Skeletal muscle tissue (tissue), 4 donors: ENCODE results near the gene EDC3. TPM values are rescaled to one million over a fixed set of nuclear protein-coding genes. Genes with fewer than 3 reads are reported as not detected.
"Not testable (repeated sequence)": the region's sequence is repeated elsewhere in the genome, so short reads cannot be mapped to it uniquely, and the experiment has no call there.

ENCODE experiments used
- H3K27ac ChIP-seq: one replicate; pipeline ENCODE4 v1.7.0; 2013; ENCODE audit warnings: mild to moderate bottlenecking, low read depth, low read length, inconsistent platforms
- H3K27me3 ChIP-seq, 3 donors: one replicate each; pipeline ENCODE4 v1.7.0; 2013; ENCODE audit warnings: low read length in 3 of 3; ENCODE audit not compliant: control insufficient read depth in 3 of 3, insufficient read depth in 3 of 3
- H3K36me3 ChIP-seq, 3 donors: one replicate each; pipeline ENCODE4 v1.7.0; 2013; ENCODE audit warnings: low read length in 3 of 3; ENCODE audit not compliant: control insufficient read depth in 3 of 3, insufficient read depth in 3 of 3
- H3K4me1 ChIP-seq, 3 donors: one replicate each; pipeline ENCODE4 v1.7.0; 2013; ENCODE audit warnings: low read length in 3 of 3, mild to moderate bottlenecking in 3 of 3; ENCODE audit not compliant: control insufficient read depth in 3 of 3, insufficient read depth in 3 of 3
- H3K4me3 ChIP-seq, 3 donors: one replicate each; pipeline ENCODE4 v1.7.0; 2013; ENCODE audit warnings: low read length in 3 of 3
- H3K9ac ChIP-seq, 3 donors: one replicate each; pipeline ENCODE4 v1.7.0; 2013; ENCODE audit warnings: low read length in 3 of 3, mild to moderate bottlenecking in 3 of 3, moderate library complexity in 2 of 3, low read depth in 1 of 3
- H3K9me3 ChIP-seq, 3 donors: one replicate each; pipeline ENCODE4 v1.7.0; 2013; ENCODE audit warnings: low read length in 3 of 3; ENCODE audit not compliant: control insufficient read depth in 3 of 3
- total RNA-seq: library from RNA; depleted of rRNA; stranded (reverse); fragments of >200 nt; gene quantifications from one replicate; pipeline ENCODE4 v1.2.3, GENCODE V29; 2014
- donor health status: Osteomylitis.

Gene EDC3
- total RNA-seq, 1 donor from 2014 or later, result 16.2 TPM

DNA sequence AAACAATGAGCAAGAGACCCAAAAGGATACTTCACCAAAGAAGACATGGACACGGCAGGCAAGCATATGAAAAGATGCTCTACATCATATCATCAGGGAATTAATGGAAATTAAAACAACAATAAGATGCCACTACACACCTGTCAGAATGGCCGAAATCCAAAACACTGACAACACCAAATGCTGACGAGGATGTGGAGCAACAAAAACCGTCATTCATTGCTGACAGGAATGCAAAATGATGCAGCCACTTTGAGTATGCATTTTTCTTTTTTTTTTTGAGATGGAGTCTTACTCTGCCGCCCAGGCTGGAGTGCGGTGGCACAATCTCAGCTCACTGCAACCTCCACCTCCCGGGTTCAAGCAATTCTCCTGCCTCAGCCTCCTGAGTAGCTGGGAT, 19.0 kb downstream of the EDC3 start:
- Histone ChIP-seq H3K27ac (no peak overlapping the region), H3K9ac (no peak overlapping the region), H3K27me3 (no peaks in the 10 kb centered on the region), H3K4me3 (no peak overlapping the region), H3K9me3 (no peaks in the 10 kb centered on the region), H3K36me3 (peaks cover 4 to 17% (median 11%) of the 10 kb centered on the region in 3 donors), H3K4me1 (no peaks in the 10 kb centered on the region)

DNA sequence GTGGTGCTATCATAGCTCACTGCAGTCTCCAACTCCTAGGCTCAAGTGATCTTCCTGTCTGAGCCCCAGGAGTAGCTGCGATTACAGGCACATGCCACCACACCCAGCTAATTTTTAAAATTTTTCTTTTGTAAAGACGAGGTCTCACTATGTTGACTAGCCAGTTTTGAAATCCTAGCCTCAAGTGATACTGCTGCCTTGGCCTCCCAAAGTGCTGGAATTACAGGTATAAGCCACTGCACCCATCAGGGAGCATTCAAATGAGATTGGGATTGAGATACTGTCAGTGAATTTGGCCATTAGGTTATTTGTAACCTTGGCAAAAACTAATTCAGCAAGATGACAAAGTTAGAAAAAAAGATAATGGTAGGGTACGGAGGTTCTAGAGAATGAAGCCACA, 21.7 kb downstream of the EDC3 start:
- Histone ChIP-seq H3K9ac (no peak overlapping the region), H3K36me3 (peaks cover 14 to 31% (median 25%) of the 10 kb centered on the region in 3 donors), H3K27me3 (no peaks in the 10 kb centered on the region), H3K4me1 (no peaks in the 10 kb centered on the region), H3K27ac (no peak overlapping the region), H3K4me3 (no peak overlapping the region), H3K9me3 (no peaks in the 10 kb centered on the region)

DNA sequence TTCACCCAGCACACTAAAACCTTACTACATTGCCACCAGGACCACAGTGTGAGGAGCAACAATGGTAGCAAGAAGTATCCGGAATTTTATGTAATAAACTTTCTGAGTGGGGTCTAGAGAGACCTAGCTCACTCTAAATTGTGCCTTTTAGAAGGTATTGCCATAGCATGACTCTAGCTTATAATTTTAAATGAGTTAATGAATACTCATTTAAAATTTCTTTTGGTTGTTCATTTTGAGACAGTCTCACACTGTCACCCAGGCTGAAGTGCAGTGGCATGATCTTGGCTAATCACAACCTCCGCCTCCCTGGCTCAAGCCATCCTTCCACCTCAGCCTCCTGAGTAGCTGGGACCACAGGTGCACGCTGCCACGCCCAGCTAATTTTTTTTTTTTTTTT, 26.2 kb downstream of the EDC3 start:
- no peak overlapping the region for H3K4me3 ChIP-seq
- H3K4me1 ChIP-seq, result peaks cover 0 to 1% (median under 1%) of the 10 kb centered on the region in 3 donors
- no peaks in the 10 kb centered on the region for H3K27me3 ChIP-seq
- no peak overlapping the region for H3K27ac ChIP-seq
- no peaks in the 10 kb centered on the region for H3K9me3 ChIP-seq
- H3K36me3 ChIP-seq, result peaks cover 14 to 32% (median 25%) of the 10 kb centered on the region in 3 donors
- no peak overlapping the region for H3K9ac ChIP-seq

DNA sequence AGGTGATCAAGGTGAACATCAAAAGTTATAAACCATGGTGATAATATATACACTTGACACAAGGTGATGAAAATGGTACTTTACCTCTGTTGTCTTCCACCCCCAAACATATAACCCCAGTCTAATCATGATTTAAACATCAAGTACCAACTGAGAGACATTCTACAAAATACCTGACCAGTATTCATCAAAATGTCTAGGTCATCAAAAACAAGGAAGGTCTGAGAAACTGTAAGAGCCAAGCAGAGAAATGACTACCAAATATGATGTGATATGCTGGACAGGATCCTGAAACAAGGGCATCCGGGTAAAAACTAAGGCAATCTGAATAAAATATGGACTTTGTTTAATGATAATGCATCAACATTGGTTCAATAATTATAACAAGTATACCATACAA, 27.8 kb downstream of the EDC3 start:
- H3K36me3 ChIP-seq, result peaks cover 13 to 26% (median 20%) of the 10 kb centered on the region in 3 donors
- peaks cover 11 to 12% (median 12%) of the 10 kb centered on the region in 3 donors for H3K4me1 ChIP-seq

DNA sequence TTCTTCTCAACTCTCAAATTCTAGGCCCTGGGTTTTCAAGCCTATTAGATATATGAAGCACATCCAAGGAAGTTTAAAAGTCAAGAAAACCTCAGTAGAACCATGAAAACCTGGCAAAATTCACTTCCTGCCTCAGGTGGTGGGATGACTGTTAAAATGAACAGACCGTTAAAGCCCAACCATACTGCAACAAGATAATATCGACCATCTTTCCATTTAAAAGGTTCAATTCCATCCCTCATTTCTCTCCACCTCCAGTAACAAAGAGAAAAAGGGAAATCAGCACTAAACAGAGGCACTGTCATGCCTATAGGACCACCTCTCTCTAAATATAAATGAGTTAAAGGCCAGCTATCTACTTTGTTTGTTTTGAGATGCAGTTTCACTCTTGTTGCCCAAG, 31.2 kb downstream of the EDC3 start:
- H3K9ac ChIP-seq, result no peak overlapping the region
- no peaks in the 10 kb centered on the region for H3K27me3 ChIP-seq
- no peak overlapping the region for H3K4me3 ChIP-seq
- H3K36me3 ChIP-seq, result peaks cover 0 to 4% (median 0%) of the 10 kb centered on the region in 3 donors
- no peaks in the 10 kb centered on the region for H3K9me3 ChIP-seq
- H3K27ac ChIP-seq, result no peak overlapping the region
- H3K4me1 ChIP-seq, result peaks cover 12 to 14% (median 12%) of the 10 kb centered on the region in 3 donors

More for the DNA sequence above, 27.8 kb downstream of the EDC3 start:
- Histone ChIP-seq H3K27ac (no peak overlapping the region), H3K9ac (no peak overlapping the region), H3K27me3 (no peaks in the 10 kb centered on the region), H3K9me3 (no peaks in the 10 kb centered on the region), H3K4me3 (no peak overlapping the region)

DNA sequence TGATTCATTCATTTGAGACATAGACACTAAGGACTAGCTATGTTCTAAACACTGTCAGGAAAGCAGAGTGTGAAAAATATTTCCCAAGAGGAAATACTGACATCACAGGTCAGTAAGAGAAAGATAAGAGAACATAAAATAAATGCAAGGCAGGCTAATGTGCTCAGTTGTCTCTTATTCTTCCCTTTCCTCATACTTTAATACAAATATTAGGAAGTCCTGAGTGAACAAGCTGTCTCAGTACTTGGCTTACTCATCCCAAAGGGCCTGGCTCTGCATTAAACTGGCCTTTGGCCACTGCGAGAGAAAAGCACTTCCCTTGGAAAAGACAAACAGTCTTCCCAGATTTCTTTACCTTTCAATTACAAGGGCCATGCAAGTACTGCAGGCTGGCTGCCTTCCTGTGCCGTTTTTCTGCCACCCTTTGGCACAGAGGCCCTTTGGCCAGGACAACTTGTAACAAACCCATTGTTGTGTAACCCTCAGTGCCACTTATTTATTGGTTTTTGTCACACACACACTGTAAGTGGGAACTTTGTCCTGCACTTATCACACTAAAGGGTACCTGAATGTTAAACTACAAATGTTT, 31.7 kb downstream of the EDC3 start:
- no peaks in the 10 kb centered on the region for H3K9me3 ChIP-seq
- H3K36me3 ChIP-seq, result peaks cover 0 to 4% (median 0%) of the 10 kb centered on the region in 3 donors
- no peaks in the 10 kb centered on the region for H3K27me3 ChIP-seq
- H3K27ac ChIP-seq, result no peak overlapping the region
- H3K4me3 ChIP-seq, result no peak overlapping the region
- no peak overlapping the region for H3K9ac ChIP-seq
- H3K4me1 ChIP-seq, result peaks cover 12 to 14% (median 12%) of the 10 kb centered on the region in 3 donors

DNA sequence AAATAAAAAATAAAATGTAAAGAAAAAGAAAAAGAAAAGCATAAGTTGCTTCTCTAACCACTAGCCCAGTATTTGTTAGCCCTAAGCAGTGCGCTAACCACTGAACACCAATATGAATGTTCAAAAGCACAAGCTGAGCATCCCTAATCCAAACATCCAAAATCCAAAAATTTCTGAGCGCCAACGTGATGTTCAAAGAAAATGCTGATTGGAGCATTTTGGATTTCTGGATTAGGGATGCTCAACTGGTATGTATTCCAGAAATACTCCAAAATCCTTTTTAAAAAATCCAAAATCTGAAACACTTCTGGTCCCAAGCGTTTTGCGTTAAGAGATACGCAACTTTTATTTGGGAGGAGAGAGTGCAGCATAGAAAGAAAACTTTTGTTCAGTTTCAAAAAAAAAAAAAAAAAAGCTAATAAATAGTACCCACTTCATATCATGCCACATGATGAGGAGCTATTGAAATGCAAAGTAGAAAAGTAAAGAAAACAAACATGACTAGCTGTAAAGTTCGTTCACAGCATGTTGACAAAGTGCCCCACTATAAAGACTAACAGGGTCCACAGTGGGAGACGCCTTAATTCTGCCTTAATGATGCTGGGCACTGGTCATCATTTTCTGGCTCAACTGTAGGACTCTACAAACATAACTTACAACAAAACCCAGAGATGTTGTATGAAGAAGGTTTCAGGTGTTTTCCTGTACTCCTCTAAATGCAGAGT, 32.4 kb downstream of the EDC3 start:
- Histone ChIP-seq H3K9me3 (no peaks in the 10 kb centered on the region), H3K27ac (no peak overlapping the region), H3K9ac (no peak overlapping the region), H3K36me3 (peaks cover 0 to 4% (median 0%) of the 10 kb centered on the region in 3 donors), H3K4me3 (no peak overlapping the region), H3K27me3 (no peaks in the 10 kb centered on the region), H3K4me1 (peaks cover 12 to 14% (median 12%) of the 10 kb centered on the region in 3 donors)

DNA sequence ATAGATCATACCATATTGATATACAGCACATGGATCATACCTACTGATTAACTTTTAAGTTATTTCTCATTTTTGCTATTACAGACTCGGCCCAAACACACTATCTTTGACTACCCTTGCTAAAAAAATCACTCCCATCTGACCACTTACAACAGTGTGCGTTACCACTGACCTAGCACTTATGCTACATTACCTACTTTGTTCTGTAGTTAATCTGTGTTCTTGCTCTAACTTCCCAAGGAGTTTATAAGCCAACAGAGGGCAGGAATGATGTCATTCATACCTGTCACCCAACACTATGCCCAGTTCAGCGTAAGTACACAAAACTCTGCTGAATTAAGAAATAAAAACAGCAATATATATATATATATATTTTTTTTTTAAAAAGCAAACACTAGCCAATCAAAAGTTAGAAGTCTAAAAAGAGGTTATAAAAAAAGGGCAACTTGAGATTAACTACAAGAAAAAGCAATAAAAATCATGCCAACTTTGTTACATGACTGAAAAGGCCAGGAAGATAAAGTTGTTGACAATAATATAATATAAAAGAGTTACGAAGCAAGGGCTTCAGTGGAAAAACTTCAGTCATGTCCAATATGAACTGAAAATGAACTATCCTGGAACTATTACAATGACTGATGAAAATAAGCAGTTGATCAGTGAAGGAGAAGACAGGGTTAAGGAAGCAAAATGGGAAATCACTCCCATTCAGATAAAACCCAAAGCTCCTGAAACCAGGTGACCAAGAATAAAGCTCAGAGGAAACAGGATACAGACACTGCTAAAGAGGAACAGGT, 33.6 kb downstream of the EDC3 start:
- Histone ChIP-seq H3K36me3 (no peaks in the 10 kb centered on the region), H3K27me3 (no peaks in the 10 kb centered on the region), H3K4me3 (no peak overlapping the region), H3K9ac (no peak overlapping the region), H3K27ac (no peak overlapping the region), H3K9me3 (no peaks in the 10 kb centered on the region), H3K4me1 (peaks cover 12 to 18% (median 15%) of the 10 kb centered on the region in 3 donors)

DNA sequence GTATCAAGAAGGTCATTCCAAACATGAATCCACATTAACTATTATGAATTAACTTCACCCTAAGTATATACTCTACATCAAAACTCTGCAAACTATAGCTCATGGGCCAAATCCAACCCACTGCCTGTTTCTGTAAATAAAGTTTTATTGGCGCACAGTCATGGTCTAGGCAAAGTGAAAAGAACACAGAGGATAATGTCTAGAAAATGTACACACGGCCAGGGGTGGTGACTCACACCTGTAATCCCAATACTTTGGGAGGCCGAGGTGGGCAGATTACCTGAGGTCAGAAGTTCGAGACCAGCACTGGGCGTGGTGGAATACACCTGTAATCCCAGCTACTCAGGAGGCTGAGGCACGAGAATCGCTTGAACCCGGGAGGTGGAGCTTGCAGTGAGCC, 34.5 kb downstream of the EDC3 start:
- not testable (repeated sequence) for H3K9me3 ChIP-seq, H3K4me3 ChIP-seq, H3K27ac ChIP-seq, H3K9ac ChIP-seq, H3K27me3 ChIP-seq, H3K36me3 ChIP-seq
- H3K4me1 ChIP-seq, result peaks cover 12 to 27% (median 23%) of the 10 kb centered on the region in 3 donors

DNA sequence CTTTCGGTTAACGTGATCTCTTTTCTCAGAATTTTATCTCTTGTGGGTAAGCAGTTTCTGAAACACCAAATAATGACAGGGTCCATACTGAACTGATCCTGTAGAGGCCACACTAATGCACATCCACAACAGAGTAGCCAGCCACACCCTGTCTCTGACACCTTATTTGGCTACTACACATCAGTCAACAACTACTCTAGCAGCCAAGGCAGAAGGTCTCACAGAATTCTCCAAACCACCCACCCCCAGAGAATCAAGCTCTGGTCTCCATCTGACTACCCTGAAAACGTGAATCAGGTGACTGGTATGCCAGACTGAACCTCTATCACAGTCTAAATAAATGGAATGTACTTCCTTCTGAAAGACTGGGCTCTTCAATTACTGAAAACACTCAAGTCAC, 38.0 kb downstream of the EDC3 start:
- peaks cover 20 to 40% (median 37%) of the 10 kb centered on the region in 3 donors for H3K4me1 ChIP-seq

More for the DNA sequence above, 38.0 kb downstream of the EDC3 start:
- no peaks in the 10 kb centered on the region for H3K27me3 ChIP-seq
- H3K9ac ChIP-seq, result no peak overlapping the region
- H3K4me3 ChIP-seq, result no peak overlapping the region
- H3K27ac ChIP-seq, result no peak overlapping the region
- no peaks in the 10 kb centered on the region for H3K9me3 ChIP-seq
- no peaks in the 10 kb centered on the region for H3K36me3 ChIP-seq
